Measurements from ENCODE around the gene BPI.

The BPI gene

DNA sequence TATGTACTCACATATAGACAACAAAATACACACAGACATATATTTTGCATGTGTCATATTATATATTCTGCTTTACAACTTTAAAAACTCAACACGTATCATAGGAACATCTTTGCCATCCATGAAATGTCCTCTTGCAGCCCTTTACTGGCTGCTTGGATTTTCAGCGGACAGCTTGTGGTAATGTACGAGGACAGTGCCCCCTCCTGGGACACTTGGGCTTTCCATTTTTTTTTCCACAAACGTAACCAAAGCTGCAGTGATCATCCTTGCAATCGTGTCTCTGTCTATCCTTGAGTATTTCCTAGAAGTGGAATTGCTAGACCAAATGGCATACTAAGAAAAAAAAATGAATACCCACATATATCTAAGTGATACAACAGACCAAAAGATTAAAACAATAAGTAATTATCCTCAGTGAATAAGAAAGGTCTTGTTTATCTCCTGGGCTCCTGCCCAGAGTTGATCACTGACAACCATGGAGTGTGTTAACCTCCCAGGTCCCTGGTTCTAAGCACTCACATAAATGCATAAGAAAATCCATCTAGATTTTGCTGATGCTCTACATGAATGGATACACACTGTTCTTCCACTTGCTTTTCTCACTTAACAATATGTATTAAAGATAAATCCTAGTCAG is 18.1 kb downstream of the BPI start:
- no peak overlapping the region for H3K4me3 ChIP-seq (ENCODE audit: low read depth, low read length)
- DNase-seq (ENCODE audit: low read depth): peak; percentile 80
- TF ChIP-seq MYC (IDR thresholded peaks at IDR 0.05; ENCODE audit: low read depth, low read length): no peak
- TF ChIP-seq POLR2A (IDR thresholded peaks at IDR 0.05; ENCODE audit: extremely low read depth, insufficient read length): no peak
- TF ChIP-seq, protein P1, sequence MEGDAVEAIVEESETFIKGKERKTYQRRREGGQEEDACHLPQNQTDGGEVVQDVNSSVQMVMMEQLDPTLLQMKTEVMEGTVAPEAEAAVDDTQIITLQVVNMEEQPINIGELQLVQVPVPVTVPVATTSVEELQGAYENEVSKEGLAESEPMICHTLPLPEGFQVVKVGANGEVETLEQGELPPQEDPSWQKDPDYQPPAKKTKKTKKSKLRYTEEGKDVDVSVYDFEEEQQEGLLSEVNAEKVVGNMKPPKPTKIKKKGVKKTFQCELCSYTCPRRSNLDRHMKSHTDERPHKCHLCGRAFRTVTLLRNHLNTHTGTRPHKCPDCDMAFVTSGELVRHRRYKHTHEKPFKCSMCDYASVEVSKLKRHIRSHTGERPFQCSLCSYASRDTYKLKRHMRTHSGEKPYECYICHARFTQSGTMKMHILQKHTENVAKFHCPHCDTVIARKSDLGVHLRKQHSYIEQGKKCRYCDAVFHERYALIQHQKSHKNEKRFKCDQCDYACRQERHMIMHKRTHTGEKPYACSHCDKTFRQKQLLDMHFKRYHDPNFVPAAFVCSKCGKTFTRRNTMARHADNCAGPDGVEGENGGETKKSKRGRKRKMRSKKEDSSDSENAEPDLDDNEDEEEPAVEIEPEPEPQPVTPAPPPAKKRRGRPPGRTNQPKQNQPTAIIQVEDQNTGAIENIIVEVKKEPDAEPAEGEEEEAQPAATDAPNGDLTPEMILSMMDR (IDR thresholded peaks at IDR 0.05; ENCODE audit: low read depth, low read length): peak; percentile 78
- TF ChIP-seq, protein P2, sequence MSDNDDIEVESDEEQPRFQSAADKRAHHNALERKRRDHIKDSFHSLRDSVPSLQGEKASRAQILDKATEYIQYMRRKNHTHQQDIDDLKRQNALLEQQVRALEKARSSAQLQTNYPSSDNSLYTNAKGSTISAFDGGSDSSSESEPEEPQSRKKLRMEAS (IDR thresholded peaks at IDR 0.05; ENCODE audit: low read depth, low read length): no peak

DNA sequence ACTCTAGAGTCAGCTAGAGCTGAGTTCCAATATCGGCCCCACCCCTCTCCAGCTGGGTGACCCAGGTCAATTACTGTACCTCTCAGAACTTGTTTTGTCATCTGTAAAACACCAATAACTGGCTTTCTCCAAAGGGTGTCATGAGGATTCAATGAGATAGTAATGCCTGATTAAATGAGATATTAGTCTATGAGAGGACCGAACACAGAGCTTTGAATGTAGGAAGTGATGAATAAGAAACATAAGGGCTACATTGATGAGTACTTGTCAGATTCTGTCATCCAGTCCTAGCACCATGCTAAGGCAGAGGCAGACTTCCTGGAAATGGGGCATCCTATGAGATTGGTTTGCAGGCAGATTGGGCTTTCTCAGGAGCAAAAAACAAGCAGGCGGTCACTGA is 20.2 kb downstream of the BPI start:
- no peak for DNase-seq (ENCODE audit: low read depth)
- TF ChIP-seq POLR2A (IDR thresholded peaks at IDR 0.05; ENCODE audit: extremely low read depth, insufficient read length) (no peak), MYC (IDR thresholded peaks at IDR 0.05; ENCODE audit: low read depth, low read length) (no peak)
- TF ChIP-seq, protein P1 (IDR thresholded peaks at IDR 0.05; ENCODE audit: low read depth, low read length): no peak
- TF ChIP-seq, protein P2 (IDR thresholded peaks at IDR 0.05; ENCODE audit: low read depth, low read length): no peak
- H3K4me3 ChIP-seq (ENCODE audit: low read depth, low read length): no peak overlapping the region

DNA sequence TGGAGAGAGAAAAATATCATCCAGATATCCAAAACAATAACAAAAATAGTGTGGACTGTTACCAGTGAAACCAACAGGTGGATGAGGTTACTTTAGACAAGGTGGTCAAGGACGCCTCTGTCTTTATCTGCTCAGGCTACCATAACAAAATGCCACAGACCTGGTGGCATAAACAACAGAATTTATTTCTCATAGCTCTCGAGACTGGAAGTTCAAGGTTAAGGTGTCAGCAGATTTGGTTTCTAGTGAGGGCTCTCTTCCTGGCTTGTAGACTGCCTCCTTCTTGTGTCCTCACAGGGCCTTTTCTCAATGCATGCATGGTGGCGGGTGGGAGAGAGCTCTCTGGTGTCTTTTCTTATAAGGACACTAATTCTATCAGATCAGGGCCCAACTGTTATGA is 21.2 kb downstream of the BPI start:
- no peak for DNase-seq (ENCODE audit: low read depth)
- no peak overlapping the region for H3K4me3 ChIP-seq (ENCODE audit: low read depth, low read length)
- TF ChIP-seq POLR2A (IDR thresholded peaks at IDR 0.05; ENCODE audit: extremely low read depth, insufficient read length) (no peak), MYC (IDR thresholded peaks at IDR 0.05; ENCODE audit: low read depth, low read length) (no peak)
- TF ChIP-seq, protein P1 (IDR thresholded peaks at IDR 0.05; ENCODE audit: low read depth, low read length): no peak
- TF ChIP-seq, protein P2 (IDR thresholded peaks at IDR 0.05; ENCODE audit: low read depth, low read length): no peak

DNA sequence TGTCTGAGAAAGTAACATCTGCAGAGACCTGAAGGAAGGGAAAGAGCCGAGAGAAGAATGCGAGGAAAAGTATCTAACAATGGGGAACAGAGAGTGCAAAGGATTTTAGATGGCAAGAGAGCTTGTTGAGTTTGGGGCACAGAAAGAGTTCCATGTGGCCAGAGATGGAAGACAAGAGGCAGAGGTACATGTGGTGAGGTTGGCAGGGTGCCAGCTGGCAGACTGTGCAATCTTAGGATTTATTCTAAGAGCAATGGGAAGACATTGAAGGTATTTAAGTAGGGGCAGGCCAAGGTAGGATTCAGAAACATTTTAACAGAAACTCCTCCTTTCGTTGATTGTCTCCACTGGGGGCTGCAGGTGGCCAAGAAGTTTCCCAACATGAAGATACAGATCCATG is 21.9 kb downstream of the BPI start:
- DNase-seq (ENCODE audit: low read depth): no peak
- H3K4me3 ChIP-seq (ENCODE audit: low read depth, low read length): no peak overlapping the region
- TF ChIP-seq POLR2A (IDR thresholded peaks at IDR 0.05; ENCODE audit: extremely low read depth, insufficient read length) (no peak), MYC (IDR thresholded peaks at IDR 0.05; ENCODE audit: low read depth, low read length) (no peak)
- TF ChIP-seq, protein P2 (IDR thresholded peaks at IDR 0.05; ENCODE audit: low read depth, low read length): no peak
- TF ChIP-seq, protein P1 (IDR thresholded peaks at IDR 0.05; ENCODE audit: low read depth, low read length): no peak

DNA sequence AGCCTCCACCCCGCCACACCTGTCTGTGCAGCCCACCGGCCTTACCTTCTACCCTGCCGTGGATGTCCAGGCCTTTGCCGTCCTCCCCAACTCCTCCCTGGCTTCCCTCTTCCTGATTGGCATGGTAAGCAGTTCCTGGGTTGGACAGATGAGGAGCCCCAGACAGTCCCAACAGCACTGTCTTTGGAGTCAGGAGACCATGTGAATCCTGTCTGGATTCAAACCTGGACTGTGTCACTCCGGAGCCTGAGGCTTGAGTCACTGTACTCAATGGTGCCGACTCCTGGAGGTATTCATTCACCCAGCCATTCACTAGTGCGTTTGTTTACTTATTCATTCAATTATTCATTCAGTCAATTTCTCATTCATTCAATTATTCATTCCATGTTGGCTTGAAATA is 22.4 kb downstream of the BPI start:
- TF ChIP-seq, protein P2 (IDR thresholded peaks at IDR 0.05; ENCODE audit: low read depth, low read length): no peak
- TF ChIP-seq POLR2A (IDR thresholded peaks at IDR 0.05; ENCODE audit: extremely low read depth, insufficient read length) (no peak), MYC (IDR thresholded peaks at IDR 0.05; ENCODE audit: low read depth, low read length) (no peak)
- TF ChIP-seq, protein P1 (IDR thresholded peaks at IDR 0.05; ENCODE audit: low read depth, low read length): no peak
- DNase-seq (ENCODE audit: low read depth): no peak
- H3K4me3 ChIP-seq (ENCODE audit: low read depth, low read length): no peak overlapping the region
